ENCODE data around the gene DAZAP1.
A peak's percentile ranks its signal among the peaks of the same experiment; 100 is the strongest.

Gene DAZAP1

DNA sequence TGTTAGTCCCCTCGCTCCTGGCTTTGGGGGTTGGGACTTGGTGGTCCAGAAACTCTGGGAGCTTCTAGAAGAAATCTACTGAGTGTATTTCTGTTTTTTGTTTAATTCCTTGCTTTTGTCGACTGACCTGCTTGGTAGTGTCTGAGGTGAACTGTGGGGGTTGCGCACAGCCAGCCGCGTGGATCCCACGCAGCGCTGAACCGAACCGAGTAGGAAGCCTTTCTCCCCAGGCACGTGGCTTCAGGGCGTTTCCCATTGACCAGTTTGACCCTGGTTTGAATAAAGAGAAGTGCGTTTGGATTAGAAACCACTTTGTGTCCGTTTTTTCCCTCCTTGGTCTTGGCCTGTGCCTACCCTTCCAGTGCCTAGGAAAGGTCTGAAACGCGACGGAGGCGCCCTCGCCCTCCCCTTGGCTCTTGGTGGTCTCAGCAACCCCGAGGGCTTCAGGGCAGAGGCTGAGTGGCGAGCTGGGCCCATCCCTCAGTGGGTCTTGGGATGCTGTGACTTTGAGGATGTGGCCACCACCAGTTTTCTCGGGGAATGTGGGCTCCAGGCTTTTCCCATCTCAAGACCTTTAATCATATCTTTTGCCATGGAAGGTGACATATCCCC, 28.1 kb downstream of the DAZAP1 start:
- Histone ChIP-seq H3K27me3 (ENCODE audit: low read length) (no peaks in the 10 kb centered on the region), H3K9me3 (ENCODE audit: insufficient read depth, low read length) (no peaks in the 10 kb centered on the region), H3K36me3 (ENCODE audit: low read length) (peaks cover 10% of the 10 kb centered on the region), H4K20me1 (ENCODE audit: low read depth, low read length) (peaks cover 11% of the 10 kb centered on the region; the same call in 1 of the 2 replicates), H3F3A (ENCODE audit: insufficient read depth) (peaks cover 28% of the 10 kb centered on the region), H2AFZ (ENCODE audit: low read depth, low read length, severe bottlenecking) (no peak overlapping the region), H3K79me2 (ENCODE audit: insufficient read depth, low read length) (peaks cover 23% of the 10 kb centered on the region), H3K4me2 (ENCODE audit: low read depth, low read length, poor library complexity, severe bottlenecking) (no peak overlapping the region), H3K4me3 (ENCODE audit: insufficient read depth, low read length, poor library complexity, severe bottlenecking) (no peak overlapping the region), H3K27ac (ENCODE audit: low read depth, low read length) (no peak overlapping the region), H3K9ac (ENCODE audit: low read length) (no peak overlapping the region), H3K9me2 (replicated peaks; ENCODE audit: insufficient read depth, low read length) (no peaks in the 10 kb centered on the region)
- TF ChIP-seq EZH2phosphoT487 (conservative IDR thresholded peaks at IDR 0.05; ENCODE audit: low read length): no peak
- TF ChIP-seq, protein P1, sequence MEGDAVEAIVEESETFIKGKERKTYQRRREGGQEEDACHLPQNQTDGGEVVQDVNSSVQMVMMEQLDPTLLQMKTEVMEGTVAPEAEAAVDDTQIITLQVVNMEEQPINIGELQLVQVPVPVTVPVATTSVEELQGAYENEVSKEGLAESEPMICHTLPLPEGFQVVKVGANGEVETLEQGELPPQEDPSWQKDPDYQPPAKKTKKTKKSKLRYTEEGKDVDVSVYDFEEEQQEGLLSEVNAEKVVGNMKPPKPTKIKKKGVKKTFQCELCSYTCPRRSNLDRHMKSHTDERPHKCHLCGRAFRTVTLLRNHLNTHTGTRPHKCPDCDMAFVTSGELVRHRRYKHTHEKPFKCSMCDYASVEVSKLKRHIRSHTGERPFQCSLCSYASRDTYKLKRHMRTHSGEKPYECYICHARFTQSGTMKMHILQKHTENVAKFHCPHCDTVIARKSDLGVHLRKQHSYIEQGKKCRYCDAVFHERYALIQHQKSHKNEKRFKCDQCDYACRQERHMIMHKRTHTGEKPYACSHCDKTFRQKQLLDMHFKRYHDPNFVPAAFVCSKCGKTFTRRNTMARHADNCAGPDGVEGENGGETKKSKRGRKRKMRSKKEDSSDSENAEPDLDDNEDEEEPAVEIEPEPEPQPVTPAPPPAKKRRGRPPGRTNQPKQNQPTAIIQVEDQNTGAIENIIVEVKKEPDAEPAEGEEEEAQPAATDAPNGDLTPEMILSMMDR (IDR thresholded peaks at IDR 0.05; ENCODE audit: insufficient read depth, low read length, poor library complexity, severe bottlenecking): no peak

GRCh38 chr19:1437609-1438008, 30.2 kb downstream of the DAZAP1 start:
- Histone ChIP-seq H3K4me3 (ENCODE audit: insufficient read depth, low read length, poor library complexity, severe bottlenecking) (no peak overlapping the region), H3K4me2 (ENCODE audit: low read depth, low read length, poor library complexity, severe bottlenecking) (peak overlapping the region; percentile 41), H3K27ac (ENCODE audit: low read depth, low read length) (peak overlapping the region; percentile 53), H4K20me1 (ENCODE audit: low read depth, low read length) (peaks cover 18% of the 10 kb centered on the region; the same call in 1 of the 2 replicates), H3K79me2 (ENCODE audit: insufficient read depth, low read length) (peaks cover 31% of the 10 kb centered on the region), H2AFZ (ENCODE audit: low read depth, low read length, severe bottlenecking) (peak overlapping the region; percentile 49), H3K9me2 (replicated peaks; ENCODE audit: insufficient read depth, low read length) (no peaks in the 10 kb centered on the region), H3K27me3 (ENCODE audit: low read length) (no peaks in the 10 kb centered on the region), H3K36me3 (ENCODE audit: low read length) (peaks cover 19% of the 10 kb centered on the region), H3K9ac (ENCODE audit: low read length) (peak overlapping the region; percentile 28; the same call in 1 of the 2 replicates), H3K9me3 (ENCODE audit: insufficient read depth, low read length) (no peaks in the 10 kb centered on the region), H3F3A (ENCODE audit: insufficient read depth) (peaks cover 48% of the 10 kb centered on the region)
- TF ChIP-seq, protein P1 (IDR thresholded peaks at IDR 0.05; ENCODE audit: insufficient read depth, low read length, poor library complexity, severe bottlenecking): no peak
- TF ChIP-seq EZH2phosphoT487 (conservative IDR thresholded peaks at IDR 0.05; ENCODE audit: low read length): no peak

DNA sequence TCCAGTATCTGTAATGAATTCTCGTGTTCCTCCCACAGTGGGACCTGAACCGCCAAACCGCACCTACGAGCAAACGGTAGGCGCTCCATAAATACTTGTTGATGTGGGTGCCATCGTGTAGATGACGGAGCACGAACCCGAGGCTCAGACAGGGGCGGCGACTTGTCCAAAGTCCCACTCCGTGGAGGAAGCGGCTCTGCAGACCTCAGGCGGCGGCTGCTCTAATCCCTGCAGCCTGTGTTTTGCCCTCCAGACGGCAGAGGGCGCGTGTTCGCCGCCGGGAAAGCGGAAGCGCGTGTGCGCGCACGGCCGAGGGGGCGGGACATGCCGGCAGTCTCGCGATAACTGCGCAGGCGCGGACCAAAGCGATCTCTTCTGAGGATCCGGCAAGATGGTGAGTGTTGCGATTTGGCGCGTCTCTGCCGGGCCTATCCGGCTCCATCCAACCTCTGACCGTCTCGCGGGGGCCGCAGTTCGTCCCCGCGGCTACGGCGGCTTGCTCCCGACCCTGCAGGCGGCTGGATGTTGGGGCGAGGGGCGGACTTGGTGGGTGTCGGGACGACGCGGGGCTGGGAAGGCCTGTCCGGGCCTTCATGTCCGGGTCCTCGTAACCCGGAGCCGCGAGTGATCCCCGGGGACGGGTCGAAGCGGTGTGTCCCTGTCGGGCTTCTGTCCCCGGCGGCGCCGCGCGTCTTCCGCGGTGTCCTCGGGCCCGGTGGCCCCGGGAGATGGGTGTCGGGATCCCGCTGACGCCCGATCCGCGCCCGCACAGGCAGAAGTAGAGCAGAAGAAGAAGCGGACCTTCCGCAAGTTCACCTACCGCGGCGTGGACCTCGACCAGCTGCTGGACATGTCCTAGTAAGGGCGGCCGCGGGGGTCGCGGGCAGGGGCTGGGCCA, 30.9 kb downstream of the DAZAP1 start, which contains the start of gene RPS15:
Gene RPS15 (plus strand): TSS at position 362 of the 898 bp plus-strand sequence. CDS start 30 bp downstream, at position 392.
- Histone ChIP-seq H3K36me3 (ENCODE audit: low read length) (peaks cover 19% of the 10 kb centered on the region), H3K9ac (ENCODE audit: low read length) (peak within 1 kb of the TSS; percentile 99), H3K27ac (ENCODE audit: low read depth, low read length) (peak within 1 kb of the TSS; percentile 78), H2AFZ (ENCODE audit: low read depth, low read length, severe bottlenecking) (peak within 1 kb of the TSS; percentile 49), H3K4me2 (ENCODE audit: low read depth, low read length, poor library complexity, severe bottlenecking) (peak within 1 kb of the TSS; percentile 67), H3K4me3 (ENCODE audit: insufficient read depth, low read length, poor library complexity, severe bottlenecking) (peak within 1 kb of the TSS; percentile 99), H3K9me2 (replicated peaks; ENCODE audit: insufficient read depth, low read length) (no peaks in the 10 kb centered on the region), H3F3A (ENCODE audit: insufficient read depth) (peaks cover 55% of the 10 kb centered on the region), H3K79me2 (ENCODE audit: insufficient read depth, low read length) (peaks cover 31% of the 10 kb centered on the region), H4K20me1 (ENCODE audit: low read depth, low read length) (peaks cover 18% of the 10 kb centered on the region; the same call in 1 of the 2 replicates), H3K27me3 (ENCODE audit: low read length) (no peaks in the 10 kb centered on the region), H3K9me3 (ENCODE audit: insufficient read depth, low read length) (no peaks in the 10 kb centered on the region)
- no peak for TF ChIP-seq EZH2phosphoT487 (conservative IDR thresholded peaks at IDR 0.05; ENCODE audit: low read length)
- TF ChIP-seq, protein P1 (IDR thresholded peaks at IDR 0.05; ENCODE audit: insufficient read depth, low read length, poor library complexity, severe bottlenecking): peak; percentile 90
